GM11168 (cell line): ENCODE measurements around the gene JAML.

Experiments
- in situ Hi-C: fragments of 300-500 bp; cut with MboI; formaldehyde crosslinking; loops from one replicate; pipeline ENCODE4 v1.12.0; 2022; ENCODE audit warnings: low sequenced_read_pairs; ENCODE audit not compliant: unreplicated experiment

Gene JAML

GRCh38 chr11:118219244-118219643, 5.6 kb downstream of the JAML start:
- in situ Hi-C loops, result no loop called here

- in situ Hi-C loops, result no loop called here
Measured at GRCh38 chr11:118217575-118217974, 7.2 kb downstream of the JAML start.

- in situ Hi-C loops, result no loop called here
Measured at GRCh38 chr11:118216621-118217481, 8.0 kb downstream of the JAML start.

- in situ Hi-C loops, result no loop called here
Measured at GRCh38 chr11:118215765-118216164, 9.0 kb downstream of the JAML start.

GRCh38 chr11:118215262-118215661, 9.5 kb downstream of the JAML start:
- in situ Hi-C loops, result no loop called here

- in situ Hi-C loops, result no loop called here
Measured at GRCh38 chr11:118214210-118214914, 10.4 kb downstream of the JAML start.

- in situ Hi-C loops, result no loop called here
Measured at GRCh38 chr11:118213781-118214180, 11.0 kb downstream of the JAML start.

- in situ Hi-C loops, result no loop called here
Measured at GRCh38 chr11:118213201-118213600, 11.6 kb downstream of the JAML start.

GRCh38 chr11:118212781-118213191, 12.0 kb downstream of the JAML start:
- in situ Hi-C loops, result no loop called here

GRCh38 chr11:118212131-118212725, 12.6 kb downstream of the JAML start:
- in situ Hi-C loops, result no loop called here

- in situ Hi-C loops, result no loop called here
Measured at GRCh38 chr11:118211006-118211405, 13.8 kb downstream of the JAML start.

- in situ Hi-C loops, result no loop called here
Measured at GRCh38 chr11:118210323-118210722, 14.5 kb downstream of the JAML start.

GRCh38 chr11:118209033-118209432, 15.8 kb downstream of the JAML start:
- in situ Hi-C loops, result loop anchor here (10.0 kb wide), 1 partner anchor 86 kb away; no protein-coding TSS in a partner anchor

- in situ Hi-C loops, result loop anchor here (10.0 kb wide), 1 partner anchor 88 kb away; no protein-coding TSS in a partner anchor
Measured at GRCh38 chr11:118207079-118207478, 17.7 kb downstream of the JAML start.

GRCh38 chr11:118206391-118207031, 18.3 kb downstream of the JAML start:
- in situ Hi-C loops, result loop anchor here (10.0 kb wide), 1 partner anchor 88 kb away; no protein-coding TSS in a partner anchor

- in situ Hi-C loops, result loop anchor here (10.0 kb wide), 1 partner anchor 89 kb away; no protein-coding TSS in a partner anchor
Measured at GRCh38 chr11:118205606-118206378, 19.0 kb downstream of the JAML start.

- in situ Hi-C loops, result loop anchor here (10.0 kb wide), 1 partner anchor 92 kb away; no protein-coding TSS in a partner anchor
Measured at GRCh38 chr11:118202599-118203422, 22.0 kb downstream of the JAML start.

GRCh38 chr11:118201966-118202365, 22.8 kb downstream of the JAML start:
- in situ Hi-C loops, result loop anchor here (10.0 kb wide), 1 partner anchor 93 kb away; no protein-coding TSS in a partner anchor
